Left hindlimb (tissue), 1 donor: Measurements from ENCODE around the gene PDXK.

Experiments
- DNase-seq: peaks from one replicate; pipeline ENCODE4 v3.0.0-alpha.2; 2018

Gene PDXK

GRCh38 chr21:43726686-43727518 lies 8.0 kb downstream of the PDXK start:
- DNase-seq, result no peak

DNA sequence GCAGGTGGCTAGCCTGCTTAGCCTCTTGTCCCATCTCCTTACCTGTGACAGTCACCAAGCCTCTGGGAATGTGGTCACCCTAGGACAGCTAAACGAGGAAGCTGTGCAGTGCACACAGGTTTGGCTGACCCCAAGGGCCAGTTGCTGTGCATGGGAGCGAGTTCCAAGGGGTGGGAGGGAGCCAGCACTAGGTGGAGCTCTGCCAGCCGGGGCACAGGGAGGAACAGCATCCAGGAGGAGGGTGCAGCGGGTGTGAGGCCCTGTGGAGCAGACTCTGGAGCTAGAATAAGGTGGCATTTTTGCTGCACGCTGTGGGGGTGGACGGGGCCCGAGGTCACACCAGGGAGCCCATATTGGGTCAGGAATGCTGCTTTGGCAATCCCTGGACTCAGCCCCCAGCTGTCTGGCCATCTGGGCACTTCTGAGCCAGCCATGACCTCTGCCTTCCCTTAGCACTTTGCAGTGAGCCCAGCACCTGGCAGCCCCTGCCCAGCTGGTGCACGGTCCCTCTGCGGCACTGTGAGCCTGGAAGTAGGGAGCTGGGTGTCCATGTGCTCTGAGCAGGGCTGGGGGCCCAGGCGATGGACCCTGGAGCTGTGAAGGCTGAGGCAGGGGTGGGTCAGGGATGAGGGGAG lies 8.7 kb downstream of the PDXK start:
- DNase-seq, result no peak

DNA sequence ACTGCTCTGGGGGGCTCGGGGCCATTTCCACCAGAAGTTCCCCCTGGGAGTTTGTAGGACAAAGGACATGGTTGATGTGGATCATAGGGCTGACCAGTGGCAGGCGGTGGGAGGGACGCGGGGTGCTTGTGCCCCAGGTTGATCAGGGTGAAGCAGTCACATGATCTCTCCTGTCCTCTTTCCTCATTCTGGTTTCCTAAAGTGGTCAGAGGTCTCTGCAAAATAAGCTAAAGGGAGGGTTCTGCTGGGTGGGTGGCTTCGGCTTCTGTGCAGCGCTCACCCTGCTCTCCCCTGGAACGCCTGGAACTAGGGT lies 9.2 kb downstream of the PDXK start:
- no peak for DNase-seq

DNA sequence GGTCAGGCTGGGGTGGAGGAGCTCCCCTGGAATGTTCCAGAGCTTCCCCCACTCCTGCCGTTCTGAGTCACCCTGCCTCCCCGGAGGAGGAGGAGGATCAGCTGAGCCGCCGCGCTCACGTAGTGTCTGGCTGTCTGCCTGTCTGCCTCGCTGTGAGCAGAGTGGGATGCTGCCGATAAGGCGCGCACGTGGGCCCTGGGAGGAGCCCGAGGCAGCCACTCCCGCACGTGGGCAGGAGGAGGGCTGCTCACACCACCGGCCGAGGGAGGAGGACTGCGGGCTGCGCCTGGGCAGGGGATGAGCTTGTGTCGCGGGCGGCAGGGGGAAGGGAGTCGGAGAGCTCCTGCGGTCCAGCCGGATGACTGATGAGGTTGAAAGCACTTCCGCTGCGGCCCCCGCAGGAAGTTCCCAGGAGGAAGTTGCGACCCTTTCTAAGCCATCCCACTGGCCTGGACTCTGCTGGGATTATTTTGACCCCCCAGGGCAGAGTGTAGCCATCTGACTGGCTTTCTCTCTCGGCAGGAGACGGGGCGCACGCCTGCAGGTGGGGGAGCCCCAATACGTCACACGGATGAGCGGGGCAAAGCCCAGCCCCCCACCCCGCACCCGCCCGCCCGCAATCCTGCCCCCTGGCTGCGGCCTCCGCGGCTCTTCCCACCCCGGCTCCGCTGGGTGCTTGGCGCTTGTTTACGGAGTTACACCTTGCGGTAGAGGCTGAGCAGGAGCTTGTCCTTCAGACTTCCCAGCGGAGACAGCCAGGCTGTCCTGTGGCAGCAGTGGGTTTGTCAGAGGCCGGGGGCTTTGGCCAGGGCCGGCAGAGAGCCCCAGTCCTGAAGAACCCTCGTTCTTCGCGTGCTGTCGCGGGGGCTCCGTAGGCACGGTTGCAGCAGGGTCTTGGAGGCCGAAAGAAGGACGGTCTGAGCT lies 9.8 kb downstream of the PDXK start:
- DNase-seq, result peak; percentile 91

- DNase-seq, result no peak
These were observed 12.5 kb downstream of the PDXK start for GRCh38 chr21:43731476-43731875.

GRCh38 chr21:43731891-43732711 lies 13.2 kb downstream of the PDXK start:
- DNase-seq, result no peak

- no peak for DNase-seq
These were observed 14.1 kb downstream of the PDXK start for GRCh38 chr21:43733060-43733459.

GRCh38 chr21:43733529-43734071 lies 14.7 kb downstream of the PDXK start:
- no peak for DNase-seq

DNA sequence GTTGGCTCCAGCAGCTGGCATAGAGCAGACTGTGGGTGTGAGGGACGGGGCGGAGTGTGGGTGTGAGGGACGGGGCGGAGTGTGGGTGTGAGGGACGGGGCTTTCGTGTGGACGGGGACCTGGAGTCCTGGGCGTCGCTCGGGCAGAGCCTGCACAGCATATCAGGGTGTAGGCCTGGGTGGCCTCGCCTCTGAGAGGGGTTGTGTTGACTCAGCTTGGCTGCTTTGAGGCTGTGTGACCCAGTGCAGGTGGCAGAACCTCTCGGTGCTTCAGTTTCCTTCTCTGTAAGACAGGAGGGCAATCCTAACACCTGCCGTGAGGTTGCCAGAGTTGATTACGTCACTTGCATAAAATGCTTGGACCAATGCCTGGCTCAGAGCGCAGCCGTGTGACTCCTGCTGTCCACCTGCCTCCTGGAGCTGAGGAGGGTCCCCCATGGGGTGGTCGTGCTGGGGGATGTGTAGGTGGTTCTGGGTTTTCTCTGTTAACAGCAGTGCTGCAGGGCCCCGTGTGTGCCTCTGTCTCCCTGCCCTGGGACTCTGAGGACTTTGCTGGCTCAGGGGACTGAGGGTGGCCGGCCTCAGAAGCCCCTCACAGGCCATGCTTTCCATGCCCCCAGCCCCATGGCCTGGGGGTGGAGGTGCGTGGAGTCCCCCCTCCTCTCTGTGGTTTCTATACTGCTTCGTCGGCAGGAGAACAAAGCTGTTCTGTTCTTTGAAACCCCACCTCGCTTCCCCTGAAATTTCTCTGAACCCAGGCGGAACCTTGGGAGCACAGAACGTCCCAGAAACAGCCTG lies 15.4 kb downstream of the PDXK start:
- no peak for DNase-seq

- DNase-seq, result peak; percentile 79
These were observed 15.9 kb downstream of the PDXK start for GRCh38 chr21:43734928-43735229.

DNA sequence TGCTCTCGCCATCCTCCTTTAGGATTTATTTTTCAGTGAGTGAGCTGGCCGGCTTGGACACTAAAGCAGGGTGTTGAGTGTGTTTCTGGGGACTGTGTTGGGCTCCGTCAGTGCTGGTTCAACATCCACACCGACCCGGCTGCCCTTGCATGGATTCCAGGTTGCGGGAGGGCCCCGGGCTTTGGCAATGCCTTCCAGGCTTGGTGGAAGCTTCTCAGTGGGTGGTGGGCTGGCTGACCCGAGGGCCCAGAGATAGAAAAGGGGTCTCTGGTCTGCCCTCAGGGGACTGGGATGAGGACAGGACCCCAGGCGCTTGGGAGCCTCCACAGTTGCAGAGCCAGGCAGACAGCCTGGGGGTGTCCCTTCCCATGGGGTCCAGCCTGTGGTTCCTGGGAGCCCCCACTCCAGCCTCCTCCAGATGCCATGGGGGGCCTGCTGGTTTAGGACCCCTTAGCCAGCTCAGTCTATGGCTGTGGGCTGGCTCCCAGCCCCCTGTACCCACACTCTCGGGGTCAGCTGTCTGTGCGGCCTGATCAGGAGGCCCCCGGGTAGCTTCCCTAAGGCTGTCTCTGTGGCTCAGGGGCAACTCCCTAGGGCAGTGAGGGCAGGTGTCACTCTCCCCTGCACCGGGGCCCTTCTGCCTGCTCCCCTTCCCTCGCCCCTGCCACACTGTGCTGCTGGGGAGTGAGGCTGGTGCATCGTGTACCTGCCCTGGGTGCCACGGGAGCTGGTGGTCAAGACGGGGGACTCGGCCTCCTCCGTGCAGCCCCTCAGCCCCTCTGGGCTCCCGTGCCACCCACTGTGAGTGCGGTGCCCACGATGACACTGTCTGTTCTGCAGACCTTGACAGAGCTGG lies 16.5 kb downstream of the PDXK start:
- DNase-seq, result no peak

- DNase-seq, result no peak
These were observed 17.4 kb downstream of the PDXK start for GRCh38 chr21:43736224-43736883.

DNA sequence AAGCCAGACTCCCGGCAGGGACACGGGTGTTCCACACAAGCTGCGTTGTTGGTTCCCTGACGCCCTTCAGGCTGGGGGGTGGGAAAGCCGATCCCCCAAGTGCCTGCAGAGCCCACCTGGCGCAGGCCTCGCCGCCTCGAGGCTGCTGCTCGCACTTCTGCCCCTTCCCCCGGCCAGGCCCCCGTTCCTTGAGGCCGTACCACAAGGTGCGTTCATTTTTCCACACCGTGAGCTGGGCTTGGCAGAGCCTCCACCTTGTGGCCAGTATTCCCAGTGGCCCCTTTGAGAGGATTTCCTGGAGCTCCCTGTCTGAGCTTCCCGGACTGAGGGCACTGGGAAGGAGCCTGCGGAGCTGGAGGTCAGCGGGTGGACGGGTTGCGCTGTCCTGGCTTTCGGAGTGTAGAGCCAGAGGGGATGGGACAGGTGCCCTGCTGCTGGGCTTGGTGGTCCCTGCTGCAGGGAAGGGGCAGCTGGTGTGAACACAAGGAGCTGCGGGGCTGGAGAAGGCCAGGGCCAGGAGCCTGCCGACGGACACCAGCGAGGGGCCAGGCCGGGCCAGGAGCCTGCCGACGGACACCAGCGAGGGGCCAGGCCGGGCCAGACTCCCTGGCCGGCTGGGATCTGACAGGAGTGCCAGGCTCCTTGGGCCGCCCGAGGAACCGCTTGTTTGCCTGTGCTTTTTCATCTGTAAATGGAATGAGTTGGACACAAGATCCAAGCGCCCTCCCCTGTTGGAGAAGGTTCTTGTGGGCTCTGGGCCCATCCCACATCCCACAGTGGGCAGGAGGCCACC lies 18.4 kb downstream of the PDXK start:
- no peak for DNase-seq

GRCh38 chr21:43739621-43740435 lies 20.9 kb downstream of the PDXK start:
- DNase-seq, result no peak

DNA sequence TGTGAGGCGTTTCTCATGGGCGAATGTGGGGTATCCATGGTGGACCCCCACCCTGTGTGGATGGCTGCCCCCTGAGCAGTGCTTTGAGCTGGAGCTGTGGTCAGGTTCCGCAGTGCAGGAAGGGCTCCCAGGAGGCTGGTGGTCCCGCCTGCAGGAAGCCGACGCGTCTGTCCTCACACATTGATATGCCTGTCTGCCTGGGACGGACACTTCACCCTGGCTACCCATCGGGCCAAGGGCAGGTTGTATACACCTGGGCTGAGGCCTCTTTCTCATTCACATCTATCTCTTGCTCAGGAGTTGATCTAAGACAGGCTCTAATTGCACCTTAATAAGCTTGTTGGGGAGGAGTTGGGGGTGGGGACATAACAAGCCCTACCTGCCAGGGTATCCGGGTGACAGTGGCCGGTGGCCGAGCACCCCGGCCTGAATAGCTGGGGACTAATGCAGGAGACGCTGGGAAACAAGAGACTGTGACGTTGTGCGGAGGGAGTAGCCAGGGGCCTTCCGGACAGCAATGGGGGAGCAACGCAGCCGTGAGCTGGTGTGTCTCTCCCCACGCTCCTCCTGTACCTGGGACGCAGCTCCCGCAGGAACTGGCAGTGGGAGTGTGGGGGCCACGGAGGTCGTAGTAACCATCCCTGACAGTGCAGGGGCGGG lies 21.7 kb downstream of the PDXK start:
- no peak for DNase-seq

GRCh38 chr21:43741423-43742096 lies 22.6 kb downstream of the PDXK start:
- no peak for DNase-seq

GRCh38 chr21:43743947-43744346 lies 25.0 kb downstream of the PDXK start:
- DNase-seq, result no peak
